HUDEP-2 (cell line): Measurements from ENCODE around the gene KRTAP5-8.
A peak's percentile ranks its signal among the peaks of the same experiment; 100 is the strongest.
"Not testable (repeated sequence)": the region's sequence is repeated elsewhere in the genome, so short reads cannot be mapped to it uniquely, and the experiment has no call there.

Experiments used
- DNase-seq, 76 experiments: peaks; one replicate each; lab custom pipeline; 2025; ENCODE audit not compliant: unreplicated experiment in 76 of 76; lab: John Stamatoyannopoulos, UW

Gene KRTAP5-8

GRCh38 chr11:71568704-71569349 is 31.0 kb downstream of the KRTAP5-8 start:
- DNase-seq = no peak

DNA sequence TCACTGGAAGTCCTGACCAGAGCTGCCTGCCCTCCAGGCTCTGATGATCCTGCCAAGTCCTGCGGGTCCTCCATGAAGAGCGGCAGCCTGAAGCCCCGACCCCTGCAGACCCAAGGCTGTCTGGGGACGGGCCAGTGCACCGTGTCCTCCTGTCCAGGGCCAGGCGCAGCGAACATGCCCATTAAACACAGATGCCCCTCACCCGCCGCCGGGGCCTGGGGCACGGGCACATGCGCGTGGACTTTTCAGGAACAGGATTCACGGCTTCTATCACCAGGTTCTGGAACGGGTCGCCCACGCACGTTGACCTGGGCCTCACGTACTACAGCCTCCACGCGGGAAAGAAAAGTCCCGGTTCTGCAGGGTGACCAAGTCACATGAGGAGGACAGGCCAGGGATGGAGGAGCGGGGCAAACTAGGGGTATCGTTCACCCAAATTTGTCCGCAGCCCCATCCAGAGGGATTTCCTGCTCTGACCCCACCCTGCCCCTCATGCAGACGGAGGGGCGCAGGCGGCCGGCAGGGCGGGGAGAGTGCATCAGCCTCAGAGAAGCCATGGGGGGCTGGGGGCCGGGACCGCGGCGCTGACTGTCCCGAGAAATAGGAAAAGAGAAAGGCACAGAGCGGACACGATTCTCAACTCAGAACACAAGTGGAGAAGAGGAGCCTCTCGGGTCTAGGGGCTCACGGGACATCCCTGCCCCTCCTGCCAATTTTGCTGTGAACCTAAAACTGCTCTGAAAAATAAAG is 33.5 kb downstream of the KRTAP5-8 start:
- not testable (repeated sequence) for DNase-seq

GRCh38 chr11:71572811-71573210 is 35.0 kb downstream of the KRTAP5-8 start:
- no peak for DNase-seq

DNA sequence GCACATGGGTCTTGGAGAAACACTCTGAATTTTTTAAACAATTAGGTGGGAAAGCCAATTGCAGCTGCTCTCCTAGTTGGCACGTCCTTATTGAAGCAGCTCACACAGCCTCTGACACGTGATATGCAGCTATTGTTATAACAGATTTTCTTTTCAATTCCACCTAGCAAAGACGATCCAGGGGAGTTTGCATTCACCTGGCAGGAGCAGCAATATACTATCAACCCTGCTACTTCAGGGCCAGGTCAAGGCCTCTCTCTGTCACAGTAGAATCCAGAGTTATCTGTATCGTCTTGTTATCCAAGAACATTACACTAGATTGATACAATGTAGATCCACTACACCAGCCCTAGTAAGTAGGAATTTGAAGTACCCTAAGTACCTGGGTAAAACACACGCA is 36.6 kb downstream of the KRTAP5-8 start:
- no peak for DNase-seq

DNA sequence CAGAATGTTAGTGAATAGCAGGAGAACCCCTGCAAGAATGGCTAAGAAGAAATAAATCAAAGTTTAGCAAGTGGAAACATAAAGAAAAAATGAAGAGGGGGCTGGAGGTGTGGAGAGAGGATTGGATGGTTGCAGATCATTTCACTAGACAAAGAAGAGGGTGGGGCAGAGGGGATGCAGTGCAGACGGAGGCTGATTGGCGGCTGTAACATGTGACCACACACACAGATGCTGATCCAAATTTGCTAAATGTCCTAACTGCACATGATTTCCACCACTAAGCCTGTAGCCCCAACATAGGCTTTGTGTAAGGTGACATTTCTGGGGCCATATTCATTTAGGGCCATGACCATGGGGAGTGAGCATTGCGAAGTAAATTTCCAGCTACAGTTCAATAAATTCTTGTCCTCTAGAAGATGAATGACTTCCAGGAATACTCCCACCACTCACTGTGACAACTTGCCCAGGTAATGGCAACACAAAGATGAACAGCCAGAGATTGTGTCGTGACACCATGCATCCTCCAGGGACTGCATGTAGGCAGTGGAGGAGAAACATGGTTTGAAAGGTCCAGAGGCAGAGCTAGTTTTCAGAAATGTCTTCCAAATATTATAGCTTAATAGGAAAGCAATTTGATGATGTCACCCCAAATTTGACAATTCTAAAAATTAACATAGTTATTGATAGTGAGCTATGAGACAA is 38.0 kb downstream of the KRTAP5-8 start:
- no peak for DNase-seq

DNA sequence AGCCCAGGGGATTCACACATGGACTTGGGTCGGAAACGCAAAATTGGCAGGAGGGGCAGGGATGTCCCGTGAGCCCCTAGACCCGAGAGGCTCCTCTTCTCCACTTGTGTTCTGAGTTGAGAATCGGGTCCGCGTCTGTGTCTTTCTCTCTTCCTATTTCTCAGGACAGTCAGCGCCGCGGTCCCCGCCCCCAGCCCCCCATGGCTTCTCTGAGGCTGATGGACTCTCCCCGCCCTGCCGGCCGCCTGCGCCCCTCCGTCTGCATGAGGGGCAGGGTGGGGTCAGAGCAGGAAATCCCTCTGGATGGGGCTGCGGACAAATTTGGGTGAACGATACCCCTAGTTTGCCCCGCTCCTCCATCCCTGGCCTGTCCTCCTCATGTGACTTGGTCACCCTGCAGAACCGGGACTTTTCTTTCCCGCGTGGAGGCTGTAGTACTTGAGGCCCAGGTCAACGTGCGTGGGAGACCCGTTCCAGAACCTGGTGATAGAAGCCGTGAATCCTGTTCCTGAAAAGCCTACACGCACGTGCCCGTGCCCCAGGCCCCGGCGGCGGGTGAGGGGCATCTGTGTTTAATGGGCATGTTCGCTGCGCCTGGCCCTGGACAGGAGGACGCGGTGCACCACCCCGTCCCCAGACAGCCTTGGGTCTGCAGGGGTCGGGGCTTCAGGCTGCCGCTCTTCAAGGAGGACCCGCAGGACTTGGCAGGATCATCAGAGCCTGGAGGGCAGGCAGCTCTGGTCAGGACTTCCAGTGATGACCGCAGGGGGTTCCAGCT is 39.1 kb downstream of the KRTAP5-8 start:
- not testable (repeated sequence) for DNase-seq

GRCh38 chr11:71577469-71578004 is 39.7 kb downstream of the KRTAP5-8 start:
- DNase-seq = no peak

DNA sequence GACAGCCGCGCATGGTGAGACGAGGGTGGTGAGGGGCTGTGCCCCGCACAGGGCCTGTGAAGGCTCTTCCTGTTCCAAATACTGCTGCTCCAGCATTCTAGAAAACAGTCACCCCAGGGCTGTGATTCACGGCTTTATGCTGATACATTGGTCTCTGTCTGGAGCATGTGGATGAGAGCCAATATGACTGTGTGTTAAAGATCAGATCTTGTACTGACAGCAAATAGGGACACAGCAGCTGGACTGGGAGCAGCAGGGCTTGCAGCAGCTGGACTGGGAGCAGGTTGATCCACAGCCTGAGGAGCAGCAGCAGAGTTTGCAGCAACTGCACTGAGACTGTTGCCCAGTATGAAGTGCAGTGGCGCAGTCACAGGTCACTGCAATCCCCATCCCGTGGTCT is 41.7 kb downstream of the KRTAP5-8 start:
- DNase-seq = not testable (repeated sequence)

DNA sequence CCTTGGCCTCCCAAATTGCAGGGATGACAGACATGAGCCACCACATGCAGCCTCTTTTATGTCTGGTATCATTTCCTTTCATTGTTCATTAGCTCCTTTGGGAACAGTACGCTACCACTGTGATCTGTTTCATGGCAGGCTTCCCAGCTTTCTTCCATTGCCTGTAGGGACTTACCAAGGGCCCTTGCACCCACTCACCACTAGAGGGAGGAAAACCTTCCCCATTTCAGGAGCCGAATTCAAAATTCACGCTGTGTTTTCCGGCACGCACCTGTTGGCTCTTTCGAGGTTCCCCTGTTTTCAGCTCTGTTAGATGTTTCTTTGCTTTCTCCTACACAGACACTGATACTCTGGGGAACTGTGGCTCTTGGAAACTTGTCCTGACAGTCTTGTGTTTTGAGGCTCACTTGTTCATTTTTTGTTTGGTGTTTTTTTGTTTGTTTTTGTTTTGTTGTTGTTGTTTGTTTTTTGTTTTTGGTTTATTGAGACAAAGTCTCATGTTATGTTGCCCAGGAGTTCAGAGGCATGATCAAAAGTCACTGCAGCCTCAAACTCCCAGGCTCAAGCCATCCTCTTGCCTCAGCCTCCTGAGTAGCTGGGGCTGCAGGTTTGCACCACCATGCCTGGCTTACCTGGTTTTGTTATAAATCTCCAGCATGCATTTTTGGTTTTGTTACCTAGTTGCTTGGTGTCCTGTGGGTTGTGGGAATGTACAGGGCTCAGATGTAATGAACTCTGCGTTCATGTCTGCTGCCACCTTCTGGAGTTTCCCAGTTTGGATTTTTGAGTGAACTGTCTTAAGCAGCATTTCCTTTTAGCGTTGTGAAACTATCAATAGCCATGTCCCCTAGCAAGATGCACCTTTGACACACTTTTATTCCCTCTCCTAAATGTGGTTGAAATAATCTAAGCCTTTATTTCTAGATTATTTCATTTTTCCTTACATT is 42.5 kb downstream of the KRTAP5-8 start:
- DNase-seq = peak in 56 of 76 experiments; percentile 1 to 60 (median 24)

DNA sequence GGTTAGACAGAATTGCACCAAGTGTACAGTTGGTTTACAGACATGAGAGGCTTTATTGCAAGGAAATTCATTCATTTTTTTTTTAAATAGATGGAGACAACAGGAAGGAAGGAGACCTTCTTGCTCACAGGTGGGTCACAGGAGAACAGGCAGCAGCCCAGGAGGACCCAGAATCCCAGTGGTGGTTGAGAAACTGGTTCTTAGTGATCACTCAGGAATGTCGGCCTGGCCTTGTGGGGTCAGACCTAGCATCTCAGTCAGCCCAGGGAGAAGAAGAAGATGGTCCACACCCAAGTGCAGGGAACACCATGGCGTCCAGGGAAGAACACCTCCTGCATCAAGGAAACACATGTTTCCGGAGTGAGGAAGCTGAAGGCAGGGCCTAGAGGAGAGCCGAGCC is 44.0 kb downstream of the KRTAP5-8 start:
- DNase-seq = no peak

GRCh38 chr11:71582309-71582895 is 44.6 kb downstream of the KRTAP5-8 start, which contains the start of gene KRTAP5-11:
Gene KRTAP5-11, minus strand, starts transcription at chr11:71582875. Its CDS starts 38 bp downstream, at chr11:71582837.
- no peak for DNase-seq

DNA sequence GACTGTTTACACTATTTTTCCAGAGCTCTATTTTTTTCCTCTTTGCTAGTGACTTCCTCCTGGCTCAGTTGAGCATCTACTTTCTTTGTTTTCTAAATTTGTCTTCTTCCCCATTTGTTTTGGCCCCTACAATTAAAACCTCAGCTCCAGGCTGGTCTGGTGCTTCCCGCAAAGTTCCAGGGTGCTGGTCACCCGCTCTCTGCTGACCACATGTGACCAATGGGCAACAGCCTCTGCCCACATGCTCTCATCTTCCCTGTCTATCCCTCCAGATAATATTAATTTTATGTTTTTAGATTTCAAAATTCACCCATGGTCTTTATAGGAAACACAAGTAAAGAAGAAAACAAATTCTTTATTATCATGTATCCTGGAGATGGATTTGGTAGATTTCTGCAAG is 45.1 kb downstream of the KRTAP5-8 start:
- not testable (repeated sequence) for DNase-seq

- DNase-seq = not testable (repeated sequence)
These were observed 47.8 kb downstream of the KRTAP5-8 start for GRCh38 chr11:71585673-71586072.

DNA sequence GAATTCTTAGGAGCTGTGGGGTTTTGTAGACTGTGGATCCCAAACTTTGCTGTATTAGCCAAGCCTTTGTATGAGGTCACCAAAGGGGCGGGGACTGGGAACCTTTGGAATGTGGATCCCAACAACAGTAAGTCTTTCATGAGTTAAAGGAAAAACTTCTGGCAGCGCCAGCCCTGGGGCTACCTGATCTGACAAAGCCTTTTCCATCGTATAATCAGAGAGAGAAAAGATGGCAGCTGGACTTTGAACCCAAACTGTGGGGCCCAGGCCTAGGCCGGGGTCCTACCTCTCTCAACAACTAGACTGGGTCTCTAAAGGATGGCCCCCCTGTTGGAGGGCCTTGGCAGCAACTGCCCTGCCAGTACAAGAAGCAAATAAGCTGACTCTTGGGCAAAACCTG is 50.5 kb downstream of the KRTAP5-8 start:
- not testable (repeated sequence) for DNase-seq
